Posterior cingulate gyrus (tissue), 11 donors: Measurements from ENCODE around the gene CHRNA9.
"Not testable (repeated sequence)": the region's sequence is repeated elsewhere in the genome, so short reads cannot be mapped to it uniquely, and the experiment has no call there.

Source experiments
- DNase-seq, 10 donors: peaks; one replicate each; pipeline versions ENCODE4 v3.0.0 to v3.0.0-alpha.2; 2020 to 2021; ENCODE audit warnings: mixed read lengths in 3 of 10
- intact Hi-C: fragments of 100-400 bp; cut with DNase I; formaldehyde crosslinking; loops from one replicate; pipeline ENCODE4 v1.15.1; 2023

CHRNA9 gene

GRCh38 chr4:40377512-40378365 lies 42.6 kb downstream of the CHRNA9 start:
- no peak for DNase-seq
- intact Hi-C loops: no loop called here

DNA sequence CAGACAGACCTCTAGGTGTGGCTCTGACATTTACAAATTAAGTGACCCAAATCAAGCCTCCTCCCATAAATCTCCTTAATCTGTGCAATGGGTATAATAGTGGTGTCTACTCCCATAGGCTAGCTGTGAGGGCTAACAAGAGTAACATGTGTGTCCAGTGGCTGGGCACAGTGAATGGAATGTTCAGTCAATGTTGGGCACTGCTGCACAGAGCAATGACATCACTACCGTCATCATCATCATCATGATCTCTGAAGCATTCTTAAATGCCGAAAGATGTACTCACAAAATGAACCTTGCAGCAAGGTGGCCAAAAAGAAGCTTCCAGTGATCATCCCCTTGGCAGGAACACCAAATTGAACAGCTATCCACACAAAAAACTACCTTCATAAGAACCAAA lies 43.5 kb downstream of the CHRNA9 start:
- intact Hi-C loops: no loop called here
- DNase-seq: no peak

GRCh38 chr4:40379248-40379647 lies 44.1 kb downstream of the CHRNA9 start:
- no peak for DNase-seq
- intact Hi-C loops: no loop called here

DNA sequence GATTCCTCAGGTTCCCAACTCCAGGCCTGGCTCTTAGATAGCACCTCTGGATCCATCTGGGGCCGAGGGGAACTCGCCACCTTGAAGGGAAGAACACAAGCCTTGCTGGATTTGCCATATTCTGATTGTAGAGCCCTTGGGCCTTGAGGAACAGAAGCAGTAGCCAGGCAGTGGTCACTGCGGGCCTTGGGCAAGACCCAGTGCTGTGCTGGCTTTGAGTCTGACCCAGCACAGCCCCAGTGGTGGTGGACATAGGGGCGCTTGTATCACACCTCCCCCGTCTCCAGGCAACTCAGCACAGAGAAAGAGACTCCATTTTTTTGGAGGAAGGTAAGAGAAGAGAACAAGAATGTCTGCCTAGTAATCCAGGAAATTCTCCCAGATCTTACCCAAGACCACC lies 45.5 kb downstream of the CHRNA9 start:
- intact Hi-C loops: no loop called here
- no peak for DNase-seq

DNA sequence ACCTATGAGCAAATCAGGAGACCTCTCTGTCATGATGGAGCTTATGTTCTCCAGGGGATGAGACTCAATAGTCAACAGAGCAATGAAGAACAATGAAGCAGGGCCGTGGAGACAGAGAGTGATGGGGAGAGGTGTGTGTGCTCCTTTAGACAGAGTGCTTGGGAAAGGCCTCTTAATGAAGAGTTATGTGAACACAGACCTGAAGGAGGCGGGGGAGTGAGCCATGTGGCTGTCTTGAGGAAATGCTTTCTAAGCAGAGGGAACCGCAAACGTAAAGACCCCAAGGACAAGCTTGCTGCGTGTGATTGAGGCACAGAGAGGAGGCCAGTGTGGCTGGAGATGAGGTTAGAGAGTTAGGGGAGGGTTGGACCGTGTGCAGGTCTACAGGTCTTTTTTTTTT lies 53.1 kb downstream of the CHRNA9 start:
- DNase-seq: no peak
- intact Hi-C loops: no loop called here

- no peak for DNase-seq
- intact Hi-C loops: no loop called here
Observed at GRCh38 chr4:40389986-40390385, 54.9 kb downstream of the CHRNA9 start.

GRCh38 chr4:40392241-40392640 lies 57.1 kb downstream of the CHRNA9 start:
- DNase-seq, intact Hi-C loops: not testable (repeated sequence)

- intact Hi-C loops: no loop called here
Observed at GRCh38 chr4:40394236-40394635, 59.1 kb downstream of the CHRNA9 start.

DNA sequence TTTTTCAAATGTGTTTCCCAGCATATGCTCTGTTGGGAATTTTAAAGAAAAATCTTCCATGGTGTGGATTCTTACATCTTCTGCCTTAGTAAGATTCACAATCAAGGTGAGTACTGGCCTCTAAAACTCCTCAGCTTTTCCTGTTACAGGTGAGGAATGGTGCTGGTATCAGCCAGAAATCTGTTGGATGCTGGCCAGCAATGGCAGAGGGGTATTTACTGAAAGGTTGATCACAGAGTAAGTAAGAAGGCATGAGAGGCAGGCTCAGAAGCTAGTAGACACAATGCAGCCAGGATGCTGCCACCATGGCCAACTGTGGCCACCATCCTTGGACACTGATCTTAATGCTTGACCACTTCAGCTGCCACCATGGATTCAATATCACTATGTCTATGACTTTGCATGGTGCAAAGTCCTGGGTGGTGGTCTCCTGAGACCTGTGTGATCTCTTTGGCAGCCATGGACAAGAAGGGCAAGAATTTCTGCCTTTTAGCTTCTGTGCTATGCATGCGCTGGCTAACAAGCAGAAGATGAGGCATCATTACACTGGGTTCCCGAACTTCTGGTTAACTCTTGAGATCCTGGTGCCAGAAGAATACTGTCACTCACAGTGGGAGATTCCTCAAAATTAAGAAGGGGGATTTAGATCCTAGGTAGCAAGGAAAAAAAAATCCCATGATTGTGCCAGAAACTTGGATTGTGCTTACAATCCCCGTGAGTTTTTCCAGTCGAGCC lies 60.2 kb downstream of the CHRNA9 start:
- DNase-seq: no peak
- intact Hi-C loops: no loop called here

More at GRCh38 chr4:40394236-40394635, 59.1 kb downstream of the CHRNA9 start:
- no peak for DNase-seq

DNA sequence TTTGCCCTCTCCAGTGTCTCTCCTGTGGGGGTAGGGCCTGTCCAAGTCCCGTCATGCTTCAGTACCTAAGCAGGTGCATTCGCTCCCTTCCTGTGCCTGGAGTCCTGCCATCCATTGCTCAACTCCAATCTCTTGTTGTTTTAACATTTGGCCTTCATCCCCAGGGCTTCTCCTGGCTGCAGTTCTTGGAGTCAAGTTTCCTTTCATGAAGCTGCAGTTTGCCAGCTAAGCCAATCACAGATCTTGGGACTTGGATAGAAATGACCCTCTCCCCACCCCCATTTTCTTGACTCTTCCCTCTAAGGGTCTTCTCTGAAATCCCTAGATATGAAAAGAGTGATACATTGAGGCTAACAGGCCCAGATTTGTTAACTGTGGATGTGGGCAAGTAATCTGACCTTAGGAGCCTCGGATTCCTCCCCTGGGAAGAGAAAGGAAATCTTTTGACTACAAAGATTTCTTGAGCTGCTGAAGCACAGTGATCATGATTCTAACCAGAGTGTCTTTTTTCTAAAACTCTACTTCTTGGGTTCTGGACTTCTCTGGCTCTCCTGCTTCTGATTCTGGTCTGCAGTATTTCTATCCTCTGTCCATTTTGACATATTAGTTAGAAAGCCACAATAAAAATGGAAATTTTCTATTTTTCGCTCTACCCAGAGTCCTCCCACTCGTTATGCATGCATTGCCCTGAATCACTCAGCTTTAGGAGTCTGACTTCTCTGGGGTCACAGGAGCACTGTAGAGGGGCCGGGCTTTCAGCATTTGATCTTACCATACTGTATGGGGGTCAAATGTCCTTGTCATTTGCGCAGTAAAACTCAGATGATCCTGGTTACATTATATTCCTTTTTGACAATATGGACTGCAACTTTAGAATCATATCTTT lies 61.0 kb downstream of the CHRNA9 start:
- intact Hi-C loops: no loop called here
- no peak for DNase-seq

- intact Hi-C loops: no loop called here
- no peak for DNase-seq
Observed at GRCh38 chr4:40399578-40399977, 64.4 kb downstream of the CHRNA9 start.

DNA sequence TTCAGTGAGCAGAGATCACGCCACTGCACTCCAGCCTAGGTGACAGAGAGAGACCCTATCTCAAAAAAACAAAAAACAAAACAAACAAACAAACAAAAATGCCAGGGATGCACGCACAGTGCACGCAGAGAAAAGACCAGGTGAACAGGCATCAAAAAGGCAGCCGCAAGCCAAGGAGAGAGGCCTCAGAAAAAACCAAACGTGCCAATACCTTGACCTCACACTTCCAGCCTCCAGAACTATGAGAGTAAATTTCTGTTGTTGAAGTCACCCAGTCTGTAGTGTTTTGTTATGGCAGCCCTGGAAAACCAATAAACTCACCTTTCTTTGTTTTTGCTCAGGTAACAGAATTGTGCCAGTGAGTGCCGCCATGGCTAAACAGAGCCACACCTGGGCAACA lies 66.0 kb downstream of the CHRNA9 start:
- no peak for DNase-seq
- intact Hi-C loops: no loop called here

- intact Hi-C loops: no loop called here
- DNase-seq: no peak
Observed at GRCh38 chr4:40401631-40402030, 66.5 kb downstream of the CHRNA9 start.

DNA sequence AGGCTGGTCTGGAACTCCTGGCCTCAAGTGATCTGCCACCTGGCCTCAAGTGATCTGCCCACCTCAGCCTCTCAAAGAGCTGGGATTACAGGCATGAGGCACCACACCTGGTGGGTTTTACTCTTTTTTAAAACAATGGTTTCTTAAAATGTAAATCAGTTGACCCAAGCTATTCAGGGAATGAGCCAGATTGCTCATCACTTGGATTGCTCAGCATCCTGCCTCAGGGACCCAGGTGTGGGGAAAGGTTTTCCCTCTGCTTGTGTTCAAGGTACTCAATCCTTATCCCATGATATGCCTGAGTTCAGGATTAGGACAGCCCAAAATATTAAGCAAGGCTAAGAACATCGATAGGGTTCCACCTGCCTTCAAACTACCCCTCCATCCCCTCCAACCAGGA lies 67.4 kb downstream of the CHRNA9 start:
- DNase-seq: no peak
- intact Hi-C loops: no loop called here

DNA sequence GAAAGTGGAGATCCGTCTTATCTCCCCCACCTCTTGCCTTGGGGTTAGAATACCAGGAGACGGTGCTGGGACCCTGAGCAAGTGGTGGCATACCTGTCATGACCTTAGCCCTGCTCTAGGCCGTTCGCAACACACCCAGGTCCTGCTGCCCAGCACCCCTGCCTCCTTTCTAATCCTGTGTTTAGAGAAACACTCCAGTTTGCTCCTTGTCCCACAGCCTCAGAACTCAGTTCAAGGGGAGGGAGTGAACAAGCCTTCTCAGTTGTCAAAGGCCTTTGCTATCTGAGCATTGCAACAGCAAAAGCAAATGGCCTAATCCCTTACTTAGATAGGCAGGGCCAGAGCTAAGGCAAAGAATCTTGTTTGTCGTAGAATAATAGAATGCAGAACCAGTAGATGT lies 67.9 kb downstream of the CHRNA9 start:
- intact Hi-C loops: no loop called here

More for the DNA sequence above, 67.9 kb downstream of the CHRNA9 start:
- DNase-seq: no peak
